PFSK-1 (cell line): ENCODE measurements around the gene DNAJC5G.

Source experiments
- FOXP2 ChIP-seq: optimal IDR thresholded peaks from 2 replicates; pipeline ENCODE3; 2011; ENCODE audit warnings: borderline replicate concordance, control low read depth, inconsistent platforms; ENCODE audit not compliant: insufficient read depth; ENCODE audit errors: extremely low read length, extremely low read depth
- POLR2AphosphoS5 ChIP-seq: IDR thresholded peaks from 2 replicates; pipeline ENCODE4 v1.6.1; 2012; ENCODE audit warnings: low read depth, mild to moderate bottlenecking, control low read depth, low read length, moderate library complexity
- SIN3A ChIP-seq: IDR thresholded peaks from 2 replicates; pipeline ENCODE4 v1.6.1; 2012; ENCODE audit warnings: mild to moderate bottlenecking, low read length, moderate library complexity, borderline replicate concordance; ENCODE audit not compliant: insufficient read depth
- TAF1 ChIP-seq: IDR thresholded peaks from 2 replicates; pipeline ENCODE4 v1.6.1; 2012; ENCODE audit warnings: low read length, control low read depth, borderline replicate concordance; ENCODE audit not compliant: insufficient read depth
- TF ChIP-seq, protein P1 (sequence below), 2 experiments: IDR thresholded peaks; 2 replicates each; pipeline versions ENCODE4 v1.6.1 to v1.8.0; 2011 to 2012; ENCODE audit warnings: low read depth in 2 of 2, low read length in 2 of 2, control low read depth in 1 of 2, inconsistent platforms in 1 of 2, mild to moderate bottlenecking in 1 of 2, moderate library complexity in 1 of 2; ENCODE audit not compliant: insufficient read depth in 1 of 2

The DNAJC5G gene

DNA sequence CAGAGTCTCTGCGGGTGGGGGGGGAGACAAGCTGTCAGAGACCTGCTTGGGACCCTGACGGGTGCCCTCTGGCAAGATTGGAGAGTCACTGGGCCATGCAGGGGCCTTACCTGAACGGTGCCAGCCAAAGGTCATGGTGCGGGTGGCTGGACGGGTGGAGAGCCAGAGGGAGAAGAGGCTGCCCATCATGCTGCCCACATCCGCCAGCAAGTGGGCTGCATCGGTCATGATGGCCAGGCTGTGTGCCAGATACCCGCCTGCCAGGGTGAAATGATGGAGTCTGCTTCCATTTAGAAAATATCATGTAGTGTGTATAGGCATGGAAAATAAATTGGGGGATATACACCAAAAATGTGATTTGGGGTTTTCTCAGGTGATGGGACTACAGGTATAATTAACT lies 17.2 kb upstream of the DNAJC5G start:
- TF ChIP-seq TAF1 (no peak), POLR2AphosphoS5 (no peak), FOXP2 (no peak)
- TF ChIP-seq, protein P1, sequence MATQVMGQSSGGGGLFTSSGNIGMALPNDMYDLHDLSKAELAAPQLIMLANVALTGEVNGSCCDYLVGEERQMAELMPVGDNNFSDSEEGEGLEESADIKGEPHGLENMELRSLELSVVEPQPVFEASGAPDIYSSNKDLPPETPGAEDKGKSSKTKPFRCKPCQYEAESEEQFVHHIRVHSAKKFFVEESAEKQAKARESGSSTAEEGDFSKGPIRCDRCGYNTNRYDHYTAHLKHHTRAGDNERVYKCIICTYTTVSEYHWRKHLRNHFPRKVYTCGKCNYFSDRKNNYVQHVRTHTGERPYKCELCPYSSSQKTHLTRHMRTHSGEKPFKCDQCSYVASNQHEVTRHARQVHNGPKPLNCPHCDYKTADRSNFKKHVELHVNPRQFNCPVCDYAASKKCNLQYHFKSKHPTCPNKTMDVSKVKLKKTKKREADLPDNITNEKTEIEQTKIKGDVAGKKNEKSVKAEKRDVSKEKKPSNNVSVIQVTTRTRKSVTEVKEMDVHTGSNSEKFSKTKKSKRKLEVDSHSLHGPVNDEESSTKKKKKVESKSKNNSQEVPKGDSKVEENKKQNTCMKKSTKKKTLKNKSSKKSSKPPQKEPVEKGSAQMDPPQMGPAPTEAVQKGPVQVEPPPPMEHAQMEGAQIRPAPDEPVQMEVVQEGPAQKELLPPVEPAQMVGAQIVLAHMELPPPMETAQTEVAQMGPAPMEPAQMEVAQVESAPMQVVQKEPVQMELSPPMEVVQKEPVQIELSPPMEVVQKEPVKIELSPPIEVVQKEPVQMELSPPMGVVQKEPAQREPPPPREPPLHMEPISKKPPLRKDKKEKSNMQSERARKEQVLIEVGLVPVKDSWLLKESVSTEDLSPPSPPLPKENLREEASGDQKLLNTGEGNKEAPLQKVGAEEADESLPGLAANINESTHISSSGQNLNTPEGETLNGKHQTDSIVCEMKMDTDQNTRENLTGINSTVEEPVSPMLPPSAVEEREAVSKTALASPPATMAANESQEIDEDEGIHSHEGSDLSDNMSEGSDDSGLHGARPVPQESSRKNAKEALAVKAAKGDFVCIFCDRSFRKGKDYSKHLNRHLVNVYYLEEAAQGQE (IDR thresholded peaks at IDR 0.05; ENCODE audit: insufficient read depth in 1 of 2, low read depth in 2 of 2, low read length in 2 of 2) = no peak

DNA sequence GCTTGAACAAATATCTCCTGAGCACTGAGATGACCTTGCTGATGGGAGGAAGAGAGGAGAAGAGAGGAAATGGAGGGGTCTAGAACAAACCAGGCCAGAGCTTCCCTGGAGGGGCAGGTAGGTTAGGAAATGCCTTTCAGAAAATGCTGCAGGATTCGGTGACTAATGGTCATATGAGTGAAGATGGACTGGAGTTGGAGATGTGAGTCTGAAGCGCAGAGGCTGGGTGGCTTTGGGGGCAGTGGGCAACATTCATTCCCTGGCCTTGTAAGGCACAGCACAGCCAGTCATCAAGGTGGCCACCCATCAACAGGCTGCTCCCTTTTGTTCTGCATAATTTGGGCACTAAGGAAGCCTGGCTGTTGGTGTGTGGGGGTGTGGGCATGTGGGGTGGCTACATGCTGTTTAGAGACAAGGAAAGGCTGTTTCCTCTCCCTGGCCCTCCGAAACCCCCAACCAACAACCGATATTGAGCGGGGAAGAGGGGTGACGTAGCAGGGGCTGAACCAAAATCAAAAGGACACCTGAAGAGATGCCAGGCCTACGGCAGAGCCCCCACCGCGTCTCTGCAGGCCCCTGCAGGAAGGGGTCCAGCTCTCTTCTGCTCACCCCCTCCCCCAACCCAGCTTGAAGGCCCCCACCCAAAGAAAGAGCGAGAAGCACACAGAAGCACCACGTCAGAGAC lies 13.8 kb upstream of the DNAJC5G start:
- no peak for TF ChIP-seq POLR2AphosphoS5
- TF ChIP-seq TAF1 = no peak
- no peak for TF ChIP-seq SIN3A
- TF ChIP-seq, protein P1 (IDR thresholded peaks at IDR 0.05; ENCODE audit: insufficient read depth in 1 of 2, low read depth in 2 of 2, low read length in 2 of 2) = no peak
- no peak for TF ChIP-seq FOXP2

DNA sequence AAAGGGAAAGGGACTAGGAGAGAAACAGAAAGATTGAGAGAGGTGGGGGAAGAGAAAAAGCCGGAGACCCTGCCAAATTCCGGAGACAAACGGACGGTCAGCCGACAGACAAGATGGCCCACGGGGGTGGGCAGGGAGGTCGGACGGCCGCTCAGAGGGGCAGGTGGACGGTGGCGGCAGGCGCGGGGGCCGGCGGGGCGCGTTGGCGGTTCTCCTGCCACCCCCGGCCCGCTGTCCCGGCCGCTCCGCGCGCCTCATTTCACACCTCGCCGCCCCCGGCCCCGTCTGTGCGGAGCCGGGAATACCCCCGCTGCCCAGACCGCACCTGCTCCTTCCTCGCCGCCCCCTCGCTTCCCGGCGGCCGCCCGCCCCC lies 13.3 kb upstream of the DNAJC5G start:
- TF ChIP-seq, protein P1 (IDR thresholded peaks at IDR 0.05; ENCODE audit: insufficient read depth in 1 of 2, low read depth in 2 of 2, low read length in 2 of 2) = no peak
- TF ChIP-seq POLR2AphosphoS5 = no peak
- no peak for TF ChIP-seq FOXP2
- TF ChIP-seq TAF1 = no peak
- TF ChIP-seq SIN3A = no peak

DNA sequence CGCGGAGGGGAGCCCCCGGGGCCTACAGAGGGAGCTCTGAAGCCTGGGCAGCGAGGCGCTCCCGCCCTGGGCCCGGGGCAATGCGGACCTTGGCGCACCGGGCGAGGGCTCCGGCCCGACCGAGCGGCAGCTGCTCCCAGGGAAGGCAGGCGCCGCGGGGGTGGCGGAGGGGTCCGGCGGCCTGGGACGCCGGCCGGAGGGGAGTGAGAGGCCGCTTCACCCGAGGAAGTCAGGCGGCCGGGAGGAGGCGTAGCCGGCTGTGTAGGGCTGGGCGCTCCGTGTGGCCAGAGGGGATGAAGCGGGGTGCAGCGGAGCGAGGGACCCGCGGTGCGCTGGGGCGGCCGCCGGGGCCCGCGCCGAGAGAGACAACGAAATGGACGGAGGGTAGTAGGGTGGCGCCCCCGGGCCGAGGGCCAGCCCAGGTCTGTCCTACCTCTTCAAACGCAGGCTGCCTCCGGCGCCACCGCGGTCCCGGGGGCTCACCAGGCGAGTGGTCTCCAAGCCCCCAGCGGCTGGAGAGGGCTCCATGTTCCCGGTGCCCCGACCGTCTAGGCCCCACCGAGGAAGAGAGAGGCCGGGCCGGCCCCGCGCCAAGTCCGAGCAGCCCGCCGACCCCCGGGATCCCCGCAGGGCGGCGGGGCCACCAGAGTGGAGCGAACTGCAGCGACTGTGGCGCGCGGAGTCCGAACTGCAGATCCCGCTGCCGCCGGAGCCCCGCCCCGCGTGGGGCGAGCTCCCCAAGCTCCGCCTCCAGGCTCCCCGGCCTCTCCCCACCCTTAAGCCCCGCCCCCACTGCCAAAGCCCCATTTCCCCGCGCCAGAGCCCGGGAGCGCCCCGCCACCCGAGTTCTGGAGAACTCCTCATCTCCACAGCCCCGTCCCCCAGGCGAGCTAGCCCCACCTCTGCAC lies 12.6 kb upstream of the DNAJC5G start, which contains the start of gene SLC30A3:
TSS of gene SLC30A3 (minus strand) at position 669 of the 908 bp plus-strand sequence. CDS start at position 528, 141 bp downstream.
- no peak for TF ChIP-seq TAF1
- TF ChIP-seq SIN3A = no peak
- TF ChIP-seq, protein P1 (IDR thresholded peaks at IDR 0.05; ENCODE audit: insufficient read depth in 1 of 2, low read depth in 2 of 2, low read length in 2 of 2) = no peak
- no peak for TF ChIP-seq POLR2AphosphoS5
- no peak for TF ChIP-seq FOXP2
